Endothelial cell of umbilical vein (primary cell): Measurements from ENCODE around the gene ABCA7. TPM values are rescaled to one million over a fixed set of nuclear protein-coding genes. Genes with fewer than 3 reads are reported as not detected.
A peak's percentile ranks its signal among the peaks of the same experiment; 100 is the strongest.

Experiments used
- polyA plus RNA-seq, 4 experiments: library from polyadenylated mRNA; depleted of rRNA in 3 of 4; stranded (reverse) in 3 of 4; unstranded in 1 of 4; fragments of >200 nt; gene quantifications; 2 replicates each; pipeline versions ENCODE4 v1.2.1 to v1.2.3, GENCODE V29; 2011 to 2012; ENCODE audit warnings: missing spikeins in 1 of 4
- small RNA-seq: library from RNA; depleted of rRNA; stranded (forward); fragments of <200 nt; gene quantifications from one replicate; pipeline ENCODE3, GENCODE V24; 2012; ENCODE audit warnings: low replicate concordance, low read depth; ENCODE audit not compliant: insufficient read depth, insufficient read length
- total RNA-seq: library from RNA; stranded (reverse); gene quantifications from 2 replicates; pipeline ENCODE4 v1.2.3, GENCODE V29; 2021

The ABCA7 gene
- total and polyA plus RNA-seq, 2 donors (not counting 3 experiments of a cell fraction or from before 2014, with no cell fraction given) = 5.7 to 9.8 TPM

Small RNA genes lying within 50 kb of the gene (small RNA-seq; reads per million reads assigned to genes)
- 5.0 reads per million, percentile 37 among the genes with 10 or more reads in this experiment for gene RNU6-2

Other genes with a start within 250 kb of the ABCA7 start
- 607 and 623 TPM in 2 replicates for gene PTBP1, start 242.7 kb upstream of the ABCA7 start, total RNA-seq
- 382 and 465 TPM in 2 replicates for gene PTBP1, start 242.7 kb upstream of the ABCA7 start, polyA plus RNA-seq
- 0.76 and 1.2 TPM in 2 replicates for gene PLPPR3, start 218.2 kb upstream of the ABCA7 start, total RNA-seq
- gene PLPPR3, start 218.2 kb upstream of the ABCA7 start, polyA plus RNA-seq = 1.1 and 2.0 TPM in 2 replicates
- gene AZU1, start 212.3 kb upstream of the ABCA7 start, total RNA-seq = not detected in 2 replicates
- 0.12 TPM in 1 of 2 replicates, not detected in the other for gene AZU1, start 212.3 kb upstream of the ABCA7 start, polyA plus RNA-seq
- gene PRTN3, start 199.1 kb upstream of the ABCA7 start, total RNA-seq = not detected in 2 replicates
- not detected in 2 replicates for gene PRTN3, start 199.1 kb upstream of the ABCA7 start, polyA plus RNA-seq
- not detected in 2 replicates for gene ELANE, start 187.8 kb upstream of the ABCA7 start, total RNA-seq
- gene ELANE, start 187.8 kb upstream of the ABCA7 start, polyA plus RNA-seq = not detected in 2 replicates
- gene CFD, start 180.4 kb upstream of the ABCA7 start, total RNA-seq = 0.40 TPM in 1 of 2 replicates, not detected in the other
- gene CFD, start 180.4 kb upstream of the ABCA7 start, polyA plus RNA-seq = 0.25 and 0.53 TPM in 2 replicates
- 54.7 and 63.1 TPM in 2 replicates for gene MED16, start 146.9 kb upstream of the ABCA7 start, total RNA-seq
- 66.5 and 96.6 TPM in 2 replicates for gene MED16, start 146.9 kb upstream of the ABCA7 start, polyA plus RNA-seq
- gene RNU6-9, start 146.6 kb upstream of the ABCA7 start, total RNA-seq = not detected in 2 replicates
- not detected in 2 replicates for gene RNU6-9, start 146.6 kb upstream of the ABCA7 start, polyA plus RNA-seq
- 49.6 and 53.9 TPM in 2 replicates for gene R3HDM4, start 126.9 kb upstream of the ABCA7 start, total RNA-seq
- gene R3HDM4, start 126.9 kb upstream of the ABCA7 start, polyA plus RNA-seq = 51.8 and 70.6 TPM in 2 replicates
- gene KISS1R, start 122.8 kb upstream of the ABCA7 start, total RNA-seq = not detected in 2 replicates
- not detected in 2 replicates for gene KISS1R, start 122.8 kb upstream of the ABCA7 start, polyA plus RNA-seq
- 10.8 and 13.2 TPM in 2 replicates for gene ARID3A, start 114.1 kb upstream of the ABCA7 start, total RNA-seq
- 5.4 and 7.6 TPM in 2 replicates for gene ARID3A, start 114.1 kb upstream of the ABCA7 start, polyA plus RNA-seq
- gene WDR18, start 55.8 kb upstream of the ABCA7 start, total RNA-seq = 54.8 and 74.7 TPM in 2 replicates
- gene WDR18, start 55.8 kb upstream of the ABCA7 start, polyA plus RNA-seq = 102 and 151 TPM in 2 replicates
- gene GRIN3B, start 39.7 kb upstream of the ABCA7 start, total RNA-seq = 0.69 and 0.82 TPM in 2 replicates
- 0.43 and 0.81 TPM in 2 replicates for gene GRIN3B, start 39.7 kb upstream of the ABCA7 start, polyA plus RNA-seq
- gene TMEM259, start 19.0 kb upstream of the ABCA7 start, total RNA-seq = 142 and 147 TPM in 2 replicates
- gene TMEM259, start 19.0 kb upstream of the ABCA7 start, polyA plus RNA-seq = 297 and 430 TPM in 2 replicates
- gene RNU6-2, start 18.6 kb upstream of the ABCA7 start, total RNA-seq = not detected in 2 replicates
- not detected in 2 replicates for gene RNU6-2, start 18.6 kb upstream of the ABCA7 start, polyA plus RNA-seq
- 280 and 286 TPM in 2 replicates for gene CNN2, start 13.5 kb upstream of the ABCA7 start, total RNA-seq
- 185 and 207 TPM in 2 replicates for gene CNN2, start 13.5 kb upstream of the ABCA7 start, polyA plus RNA-seq
- gene ARHGAP45, start 27.1 kb downstream of the ABCA7 start, total RNA-seq = 10.4 and 12.5 TPM in 2 replicates
- gene ARHGAP45, start 27.1 kb downstream of the ABCA7 start, polyA plus RNA-seq = 6.9 and 7.5 TPM in 2 replicates
- gene POLR2E, start 55.3 kb downstream of the ABCA7 start, total RNA-seq = 252 and 272 TPM in 2 replicates
- gene POLR2E, start 55.3 kb downstream of the ABCA7 start, polyA plus RNA-seq = 344 and 394 TPM in 2 replicates
- 445 and 469 TPM in 2 replicates for gene GPX4, start 63.9 kb downstream of the ABCA7 start, total RNA-seq
- gene GPX4, start 63.9 kb downstream of the ABCA7 start, polyA plus RNA-seq = 1,136 and 1,398 TPM in 2 replicates
- 63.8 and 65.7 TPM in 2 replicates for gene SBNO2, start 134.2 kb downstream of the ABCA7 start, total RNA-seq
- gene SBNO2, start 134.2 kb downstream of the ABCA7 start, polyA plus RNA-seq = 31.4 and 35.8 TPM in 2 replicates
- gene STK11, start 165.7 kb downstream of the ABCA7 start, total RNA-seq = 67.1 and 75.4 TPM in 2 replicates
- gene STK11, start 165.7 kb downstream of the ABCA7 start, polyA plus RNA-seq = 39.4 and 48.3 TPM in 2 replicates
- gene CBARP, start 197.9 kb downstream of the ABCA7 start, total RNA-seq = 9.2 and 9.6 TPM in 2 replicates
- 3.5 and 4.4 TPM in 2 replicates for gene CBARP, start 197.9 kb downstream of the ABCA7 start, polyA plus RNA-seq
- 190 and 192 TPM in 2 replicates for gene ATP5F1D, start 201.6 kb downstream of the ABCA7 start, total RNA-seq
- 167 and 236 TPM in 2 replicates for gene ATP5F1D, start 201.6 kb downstream of the ABCA7 start, polyA plus RNA-seq
- gene MIDN, start 208.5 kb downstream of the ABCA7 start, total RNA-seq = 85.9 and 107 TPM in 2 replicates
- gene MIDN, start 208.5 kb downstream of the ABCA7 start, polyA plus RNA-seq = 20.0 and 23.6 TPM in 2 replicates
- 225 and 229 TPM in 2 replicates for gene CIRBP, start 229.2 kb downstream of the ABCA7 start, total RNA-seq
- gene CIRBP, start 229.2 kb downstream of the ABCA7 start, polyA plus RNA-seq = 267 and 439 TPM in 2 replicates
- 46.7 and 47.5 TPM in 2 replicates for gene FAM174C, start 235.4 kb downstream of the ABCA7 start, total RNA-seq
- 83.9 and 127 TPM in 2 replicates for gene FAM174C, start 235.4 kb downstream of the ABCA7 start, polyA plus RNA-seq
- 1.1 and 2.5 TPM in 2 replicates for gene EFNA2, start 245.8 kb downstream of the ABCA7 start, total RNA-seq
- gene EFNA2, start 245.8 kb downstream of the ABCA7 start, polyA plus RNA-seq = 0.52 and 0.99 TPM in 2 replicates